ENCODE measurements around the gene NTM.

NTM gene

DNA sequence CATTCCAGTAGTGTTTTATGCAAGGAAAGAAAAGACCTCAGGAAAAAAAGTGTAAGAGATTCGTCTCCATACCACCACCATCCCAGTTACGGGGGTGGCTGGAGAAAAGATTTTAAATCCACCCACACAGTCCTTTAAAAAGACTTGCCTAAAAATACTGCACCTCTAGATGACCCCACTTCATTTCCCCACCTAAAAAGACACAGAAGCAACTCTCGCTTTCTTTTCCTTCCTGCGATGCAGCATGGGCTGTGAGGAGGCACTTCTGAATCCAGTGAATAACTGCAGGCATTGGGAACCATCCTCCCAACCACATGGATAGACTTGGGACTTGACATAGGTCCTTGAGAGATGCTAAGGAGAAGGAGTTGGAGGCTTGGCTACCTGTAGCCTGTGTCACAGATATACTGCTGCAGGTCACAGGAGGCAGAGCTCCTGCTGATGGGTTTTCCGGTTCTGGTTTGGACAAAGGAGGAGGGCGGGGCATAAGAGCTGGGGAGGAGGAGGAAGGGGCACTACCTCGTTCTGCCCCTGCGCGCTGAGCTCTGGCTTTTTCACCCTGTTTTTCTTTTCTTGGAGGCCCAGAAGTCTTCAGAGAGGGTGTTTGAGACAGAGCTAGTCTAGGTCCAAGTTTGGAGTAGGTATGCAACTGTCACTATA, 285.9 kb downstream of the NTM start:
- no peak for DNase-seq

DNA sequence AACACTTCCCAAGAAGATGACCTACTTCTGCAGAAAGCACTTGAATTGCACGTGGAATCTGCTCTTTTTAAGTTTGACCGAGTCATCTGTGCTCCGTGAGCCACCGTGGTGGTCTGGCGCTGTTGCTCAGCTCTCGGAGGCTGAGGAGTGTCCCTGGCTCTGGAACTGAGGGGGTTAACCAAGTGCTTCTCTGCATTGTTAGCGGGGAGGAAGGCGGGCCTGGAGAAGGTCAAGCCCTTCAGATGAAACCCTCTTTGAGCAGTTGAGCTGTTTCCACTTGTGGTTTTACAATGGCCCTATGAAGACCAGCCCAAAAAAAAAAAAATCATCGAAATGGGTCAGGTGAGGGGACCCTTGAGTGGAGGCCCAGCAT, 286.4 kb downstream of the NTM start:
- peak; percentile 28 for DNase-seq

DNA sequence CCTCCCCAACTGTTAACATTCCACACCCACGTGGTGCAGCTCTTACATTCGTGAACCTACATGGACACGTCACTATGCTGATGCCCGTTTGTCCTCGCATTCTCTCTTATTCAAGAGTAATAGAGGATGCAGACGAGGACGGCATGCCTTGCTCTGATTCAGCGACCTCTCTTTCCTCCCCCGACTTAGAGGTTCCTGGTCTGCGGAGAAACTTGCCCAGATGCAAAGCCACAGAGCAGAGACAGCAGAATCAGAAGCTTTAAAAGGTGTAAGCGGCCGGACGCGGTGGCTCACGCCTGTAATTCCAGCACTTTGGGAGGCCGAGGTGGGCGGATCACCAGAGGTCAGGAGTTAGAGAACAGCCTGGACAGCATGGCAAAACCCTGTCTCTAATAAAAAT, 288.0 kb downstream of the NTM start:
- DNase-seq = no peak

DNA sequence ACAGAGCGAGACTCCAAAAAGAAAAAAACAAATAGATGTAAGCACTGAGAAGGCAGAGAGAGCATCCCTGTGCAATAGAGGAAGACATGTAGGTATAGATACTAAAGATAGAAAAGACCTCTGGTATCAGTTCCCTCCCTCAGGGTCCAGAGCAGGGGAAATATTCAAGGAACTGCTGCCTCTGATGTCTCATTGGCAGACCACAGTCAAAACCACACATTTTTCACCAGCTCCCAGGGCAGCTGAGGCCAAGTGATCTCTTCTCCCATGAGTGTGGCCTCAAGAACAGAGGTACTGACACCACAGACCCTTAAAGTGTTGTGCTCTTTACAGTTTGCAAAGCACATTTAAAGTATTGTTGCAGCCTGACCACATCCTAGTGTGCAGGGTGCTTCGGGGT, 288.5 kb downstream of the NTM start:
- peak; percentile 79 for DNase-seq

DNA sequence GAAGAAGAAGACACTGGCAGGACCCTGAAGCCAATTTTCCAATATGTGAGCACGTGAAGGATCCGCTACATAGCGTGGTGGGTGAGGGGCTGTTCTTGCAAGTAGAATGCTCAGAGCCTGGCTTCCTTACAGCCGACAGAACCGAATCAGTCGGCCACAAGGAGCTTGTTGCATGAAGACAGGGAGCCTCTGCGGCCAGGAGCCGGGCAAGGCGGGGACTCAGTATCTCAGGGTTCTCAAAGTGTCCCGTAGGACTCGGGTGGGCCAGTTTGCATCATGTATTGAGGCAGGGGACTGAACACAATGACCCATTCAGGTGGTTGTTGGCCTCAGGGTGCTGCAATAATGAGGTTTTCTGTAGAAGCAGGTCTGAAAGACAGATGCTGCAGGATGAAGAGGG, 289.5 kb downstream of the NTM start:
- no peak for DNase-seq

DNA sequence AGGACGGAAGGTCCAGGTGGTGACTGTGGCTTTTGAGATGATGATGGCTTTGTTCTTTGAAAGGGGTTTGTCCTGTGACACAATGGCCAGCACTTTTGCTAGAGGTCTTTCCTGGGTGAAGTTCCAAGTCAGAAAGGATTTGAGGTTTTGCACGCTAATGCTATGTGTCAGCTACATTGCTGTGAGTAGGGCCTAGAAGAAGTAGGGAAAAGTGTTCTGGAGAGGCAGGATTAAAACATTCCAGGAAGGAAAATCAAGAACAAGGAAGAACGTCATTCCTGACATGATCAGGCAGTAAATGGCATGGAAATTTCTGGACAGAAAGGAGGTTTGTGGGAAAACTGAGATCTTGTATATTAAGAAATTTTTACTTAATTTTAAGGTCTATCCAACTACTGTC, 290.7 kb downstream of the NTM start:
- no peak for DNase-seq

DNA sequence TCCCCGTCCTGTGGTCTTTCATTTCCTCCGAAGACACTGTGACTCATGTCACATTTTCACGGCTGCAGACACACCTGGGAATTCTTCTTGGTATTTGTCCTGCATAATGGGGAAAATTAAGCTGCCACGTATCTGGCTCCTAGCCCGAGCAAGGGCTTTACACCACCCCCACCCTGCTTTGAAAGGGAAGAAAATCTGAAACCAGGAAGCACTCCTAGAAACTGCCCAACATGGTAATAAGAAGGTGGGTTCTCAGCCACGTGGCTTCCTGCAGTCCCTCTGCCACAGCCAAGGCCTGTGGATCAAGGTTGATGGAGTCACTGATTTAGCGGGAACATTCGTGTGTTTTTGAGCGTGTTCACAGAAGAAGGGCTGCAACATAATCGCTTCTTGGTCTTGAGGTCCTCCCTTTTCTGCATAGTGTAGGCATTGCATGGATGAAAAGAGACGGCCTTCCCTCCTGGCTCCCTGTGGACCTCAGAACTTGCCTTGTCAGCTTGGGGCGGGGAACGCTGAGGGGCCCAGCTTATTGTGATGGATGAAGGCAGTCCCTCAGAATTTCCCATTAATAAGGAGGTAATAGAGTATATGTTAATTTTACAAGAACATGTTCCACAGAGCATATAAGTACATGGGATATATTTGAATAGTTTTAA, 292.0 kb downstream of the NTM start:
- no peak for DNase-seq

DNA sequence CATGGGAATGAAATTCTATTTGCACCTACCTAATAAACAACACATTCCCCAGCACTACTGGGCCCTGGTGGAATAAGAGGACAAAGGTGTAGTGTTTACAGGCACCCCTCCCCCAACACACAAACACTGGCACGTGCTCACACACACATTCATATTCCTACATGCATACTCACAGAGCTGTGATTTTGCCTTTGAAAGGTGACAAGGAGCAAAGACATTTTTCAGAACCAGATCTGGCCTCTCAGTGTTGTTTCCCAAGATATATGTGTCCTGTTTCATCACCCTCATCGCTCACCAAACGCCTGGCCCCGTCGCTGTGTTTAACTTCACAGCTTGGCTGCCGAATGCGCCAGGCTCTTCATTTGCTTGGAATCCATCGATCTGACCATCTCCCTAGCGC, 292.6 kb downstream of the NTM start:
- no peak for DNase-seq

DNA sequence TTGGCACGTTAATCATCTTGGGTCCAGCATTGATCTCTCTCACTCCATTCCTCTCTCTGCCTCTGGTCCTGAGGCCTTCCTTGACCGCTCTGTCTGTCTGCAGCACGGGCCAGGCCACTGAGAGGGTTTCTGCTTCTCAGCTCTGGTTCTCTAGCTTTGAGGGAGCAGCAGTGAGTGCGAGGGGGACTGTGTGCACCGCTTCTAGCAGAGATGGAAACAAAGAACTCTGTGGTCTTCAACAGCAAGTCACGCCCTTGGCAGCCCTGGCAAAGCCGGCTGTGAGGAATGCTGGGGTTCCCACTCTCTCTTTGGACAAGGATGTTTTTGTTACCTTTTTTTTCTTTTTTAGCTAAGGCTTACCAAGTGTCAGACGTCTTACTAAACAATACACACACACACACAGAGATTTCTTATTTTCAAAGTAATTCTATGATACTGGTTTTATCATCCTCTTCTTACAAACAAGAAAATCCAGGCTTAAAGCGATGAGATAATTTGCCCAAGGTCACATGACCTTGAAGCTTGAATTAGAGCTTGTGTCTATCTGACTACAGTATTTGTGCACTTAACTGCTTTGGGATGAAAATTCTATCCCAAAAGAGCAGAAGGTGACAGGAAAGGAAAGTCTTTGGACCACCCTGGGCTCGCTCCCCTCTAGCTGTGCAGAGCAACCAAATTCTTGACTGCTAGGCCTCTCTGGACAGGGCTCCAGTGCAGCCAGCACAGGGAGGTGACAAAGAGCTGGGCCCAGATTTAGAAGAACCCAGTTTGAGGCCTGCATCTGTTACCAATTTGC, 293.2 kb downstream of the NTM start:
- no peak for DNase-seq

DNA sequence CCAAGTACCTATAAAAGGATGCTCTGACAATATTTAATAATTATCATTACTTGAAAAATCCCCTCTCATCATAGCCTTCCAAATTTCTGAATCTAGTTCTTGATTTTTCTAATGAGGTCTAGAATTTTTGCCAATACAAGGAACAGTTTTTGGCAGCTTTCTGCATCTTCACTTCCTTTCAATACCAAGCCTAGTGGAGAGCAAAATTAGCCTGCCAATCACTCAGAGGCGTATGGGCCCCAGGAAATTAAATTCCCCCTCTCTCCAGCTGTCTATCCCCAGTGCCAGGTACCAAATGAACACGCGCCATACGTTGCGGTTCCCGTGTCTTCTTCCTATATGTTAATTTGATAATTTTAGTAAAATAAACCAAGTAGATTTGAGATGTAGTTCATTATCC, 293.9 kb downstream of the NTM start:
- no peak for DNase-seq

DNA sequence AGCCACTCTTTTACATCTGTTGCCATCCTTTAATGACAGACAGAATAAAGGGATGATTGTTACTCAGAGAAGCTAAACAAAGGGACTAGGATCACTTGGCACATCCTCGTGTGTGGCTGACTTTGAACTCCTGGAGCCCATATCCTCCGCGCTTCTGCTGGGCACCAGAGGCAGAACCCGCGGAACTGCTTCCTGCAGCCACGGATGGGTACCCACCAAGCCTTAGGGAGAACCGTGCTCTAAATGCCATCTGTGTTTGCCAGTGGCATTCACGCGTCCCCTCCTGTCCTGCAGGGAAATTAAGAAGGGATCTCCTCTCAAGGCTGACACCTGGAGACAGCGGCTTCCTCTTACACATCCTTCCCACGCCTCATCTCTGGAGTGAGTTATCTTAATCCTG, 294.4 kb downstream of the NTM start:
- no peak for DNase-seq

DNA sequence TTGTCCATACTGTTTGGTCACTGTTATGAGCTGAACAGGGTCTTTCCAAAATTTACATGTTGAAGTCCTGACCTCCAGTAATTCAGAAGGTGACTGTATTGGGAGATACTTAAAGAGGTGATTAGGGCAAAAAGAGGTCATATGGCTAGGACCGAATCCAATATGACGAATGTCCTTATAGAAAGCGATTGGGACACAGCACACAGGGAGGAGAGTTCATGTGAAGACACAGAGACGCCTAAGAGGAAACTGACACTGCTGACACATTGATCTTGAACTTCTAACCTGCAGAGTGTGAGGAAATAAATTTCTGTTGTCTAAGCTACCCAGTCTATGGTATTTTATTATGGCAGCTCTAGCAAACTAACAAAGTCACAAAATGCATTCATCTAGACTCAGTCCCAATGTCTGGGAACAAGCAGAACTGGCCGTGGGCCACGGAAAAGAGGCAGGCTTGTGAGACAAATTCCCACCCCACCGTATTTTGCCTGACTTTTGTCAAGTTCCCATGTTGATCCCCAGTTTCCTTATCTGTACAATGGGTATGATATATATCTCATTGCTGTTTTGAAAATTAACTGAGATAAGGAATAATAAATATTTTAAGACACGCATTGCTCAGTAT, 295.0 kb downstream of the NTM start:
- DNase-seq = no peak

DNA sequence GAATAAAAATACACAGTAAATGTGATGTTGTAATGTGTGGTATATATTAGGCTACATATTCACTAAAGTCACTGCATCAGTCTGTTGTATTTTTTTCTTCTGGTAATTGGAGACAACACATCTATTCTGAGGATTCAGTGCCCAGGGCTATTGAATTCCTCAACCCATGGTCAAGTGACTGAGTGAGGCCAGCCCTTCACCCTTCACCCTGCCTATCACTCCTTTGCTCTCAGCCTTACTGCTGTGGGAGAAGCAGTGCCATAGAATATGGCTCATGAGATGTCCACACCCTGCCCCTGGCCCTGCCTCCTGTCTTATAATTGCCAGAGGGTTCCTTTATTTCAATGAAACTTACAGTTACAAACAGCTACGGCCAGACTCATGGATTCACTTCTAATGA, 295.6 kb downstream of the NTM start:
- DNase-seq = no peak

DNA sequence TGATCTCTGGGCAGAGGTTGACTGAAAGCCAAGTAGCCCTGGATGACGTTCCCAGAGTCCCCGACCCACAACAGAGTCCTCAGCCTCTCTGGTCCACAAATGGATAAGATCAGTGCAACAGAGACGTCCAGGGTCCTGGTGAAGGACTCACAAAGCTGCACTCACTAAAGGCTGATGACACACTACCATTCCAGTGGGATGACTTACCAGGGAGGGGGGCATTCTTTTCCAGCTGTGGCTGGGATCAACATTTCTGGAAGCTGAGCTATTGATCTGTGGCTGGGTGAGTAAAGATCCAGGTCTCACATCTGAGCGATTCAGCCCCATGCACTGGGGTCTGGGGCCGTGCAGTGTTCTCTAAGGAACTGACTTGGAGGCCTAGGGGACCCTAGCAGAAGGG, 296.2 kb downstream of the NTM start:
- no peak for DNase-seq

DNA sequence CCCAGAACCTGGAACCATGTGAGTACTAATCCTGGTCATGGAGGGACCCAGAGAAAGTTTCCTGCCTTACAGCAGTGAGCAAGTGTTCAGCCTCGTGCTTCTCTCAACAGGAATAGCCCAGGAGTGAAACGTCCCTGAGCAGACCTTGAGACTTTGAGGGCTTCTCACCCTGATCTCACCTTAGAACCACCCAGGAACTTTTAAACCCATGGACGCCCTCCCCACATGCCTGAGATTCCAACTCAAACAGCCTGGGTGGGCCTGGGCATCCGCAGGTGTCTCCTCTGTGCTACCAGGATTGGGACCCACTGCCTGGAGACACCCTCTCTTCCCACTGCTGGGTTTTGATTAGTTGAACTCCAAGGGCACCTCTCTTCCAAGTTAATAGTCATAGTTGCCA, 297.2 kb downstream of the NTM start:
- no peak for DNase-seq

DNA sequence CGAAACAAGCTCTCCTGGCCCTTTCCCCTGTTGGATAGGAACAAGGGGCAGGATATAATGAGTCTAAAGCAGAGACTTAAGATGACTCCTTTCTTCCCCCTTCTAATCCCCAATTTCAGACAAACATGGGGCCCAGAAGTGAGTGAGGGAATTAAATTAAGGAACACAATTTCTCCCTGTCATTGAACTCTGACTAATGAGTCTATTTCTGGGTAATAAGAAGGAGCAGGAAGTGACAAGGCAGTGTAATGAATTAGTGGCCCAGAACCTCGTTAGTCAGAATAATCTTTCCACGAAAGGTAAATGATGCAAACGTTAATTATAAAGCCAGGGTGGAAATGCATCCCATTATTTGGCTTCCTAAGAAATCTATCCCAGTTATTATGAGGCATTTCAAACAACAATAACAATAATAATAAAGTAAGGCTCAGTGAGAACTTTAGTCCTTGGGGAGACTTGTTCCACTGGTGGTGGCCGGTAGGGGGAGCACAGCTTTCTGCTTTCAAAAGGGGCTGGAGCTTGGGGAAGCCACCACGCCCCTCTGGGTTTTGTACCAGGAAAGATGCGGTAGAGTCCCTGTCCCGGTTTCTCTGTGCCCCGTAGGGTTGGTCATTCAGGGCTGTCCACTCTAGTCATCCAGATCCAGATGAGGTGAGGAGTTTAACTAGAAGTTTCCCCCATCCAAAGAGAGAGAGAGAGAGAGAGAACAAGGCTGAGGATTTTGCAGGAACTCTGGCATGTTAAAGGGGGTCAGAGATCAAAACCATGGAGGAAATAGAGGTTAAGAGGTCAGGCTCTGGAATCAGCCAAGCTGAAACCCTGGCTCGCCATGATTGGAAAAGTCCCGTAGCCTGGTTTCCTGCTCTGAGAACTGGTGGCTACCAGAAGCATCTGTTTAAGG, 298.3 kb downstream of the NTM start:
- DNase-seq = peak; percentile 86

DNA sequence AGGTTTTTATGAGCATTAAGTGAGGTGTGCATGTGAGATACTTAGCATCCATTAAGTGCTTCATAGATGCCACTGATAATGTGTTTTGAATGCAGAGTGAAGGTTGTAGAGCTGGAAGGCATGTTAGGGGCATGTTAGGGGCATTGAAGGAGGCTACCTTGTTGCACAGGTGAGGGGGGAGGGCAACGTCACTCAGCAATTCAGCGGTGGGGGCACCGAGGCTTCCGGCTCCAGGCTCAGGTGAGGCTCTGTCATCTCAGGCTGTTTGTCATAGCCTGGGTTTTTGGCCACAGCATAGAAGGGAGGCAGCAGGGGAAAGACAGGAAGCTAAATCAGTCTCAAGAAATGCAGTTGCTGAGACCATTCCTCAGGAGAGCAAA, 299.0 kb downstream of the NTM start:
- no peak for DNase-seq

DNA sequence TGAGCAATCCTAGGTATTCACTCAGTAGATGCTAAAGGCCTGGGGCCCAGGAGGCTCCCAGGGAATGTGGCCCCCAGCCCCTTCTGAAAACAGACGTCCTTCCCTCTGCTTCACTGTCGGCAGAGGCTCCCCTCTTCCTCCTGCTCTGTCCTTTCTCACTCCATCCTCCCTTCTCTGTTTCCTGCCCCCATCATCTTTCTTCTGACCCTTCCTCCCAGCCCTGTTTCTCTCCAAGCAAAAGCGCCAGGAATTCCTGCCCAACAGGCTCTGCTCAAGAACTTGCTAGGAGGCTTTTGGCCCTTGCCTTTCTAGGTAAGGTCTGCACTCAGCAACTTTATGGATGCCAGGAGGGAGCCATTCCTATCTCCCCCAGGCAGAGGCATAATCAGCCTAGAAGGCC, 300.5 kb downstream of the NTM start:
- DNase-seq = no peak

DNA sequence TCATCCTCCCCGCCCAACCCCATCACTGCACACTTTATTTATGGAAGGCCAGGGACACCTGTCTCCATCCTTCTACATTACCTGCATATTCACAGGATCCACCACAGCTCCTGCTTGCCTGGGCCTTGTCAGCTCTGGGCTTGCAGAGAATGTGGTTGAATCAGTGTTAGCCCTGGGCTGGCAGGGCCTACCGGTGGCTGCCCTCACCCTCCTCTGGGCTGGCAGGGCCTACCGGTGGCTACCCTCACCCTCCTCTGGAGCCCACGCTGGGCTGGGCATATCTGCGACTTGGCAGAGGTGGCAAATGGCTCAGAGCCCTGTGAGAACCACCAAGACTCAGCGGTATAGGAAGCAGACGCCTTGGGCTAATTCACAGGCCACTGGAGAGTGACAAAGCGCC, 300.9 kb downstream of the NTM start:
- no peak for DNase-seq

DNA sequence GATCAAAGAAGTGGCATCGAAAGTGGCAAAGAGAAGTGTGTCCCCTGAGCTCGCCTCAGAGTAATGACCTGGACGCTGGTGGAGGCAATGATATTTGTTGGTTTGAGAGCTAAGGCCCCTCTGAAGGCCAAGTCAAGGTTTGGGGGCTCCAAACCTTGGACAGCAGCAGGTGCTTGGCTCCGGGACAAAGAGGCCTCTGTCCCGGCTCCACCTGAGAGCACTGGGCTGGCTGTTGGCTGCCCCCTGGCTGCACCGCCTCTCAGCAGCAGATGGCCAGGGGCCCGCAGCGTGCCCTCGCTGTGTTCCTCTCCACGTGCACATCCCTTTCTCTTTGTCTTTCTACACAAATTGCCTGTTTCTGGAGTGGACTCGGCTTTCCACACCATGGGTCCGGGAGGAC, 301.3 kb downstream of the NTM start:
- no peak for DNase-seq

DNA sequence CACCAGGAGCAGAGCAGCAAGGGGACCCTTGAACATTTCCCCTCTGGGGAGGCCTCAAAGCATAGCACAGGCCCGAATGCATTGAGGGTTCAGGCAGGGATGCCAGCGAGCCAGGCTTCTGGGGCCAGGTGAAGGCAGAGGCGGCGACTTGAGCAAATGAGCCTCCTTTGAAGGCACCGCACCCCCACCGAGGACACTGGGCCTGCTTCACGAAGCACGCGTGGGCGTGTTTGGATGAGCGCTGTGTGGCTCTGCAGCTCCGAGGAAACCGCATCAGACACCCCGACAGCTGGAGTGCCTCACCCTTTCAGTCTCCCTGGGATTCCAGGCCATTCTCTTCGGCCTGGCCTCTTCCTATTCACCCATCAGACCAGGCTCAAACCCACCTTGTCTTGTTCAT, 301.8 kb downstream of the NTM start:
- DNase-seq = no peak

DNA sequence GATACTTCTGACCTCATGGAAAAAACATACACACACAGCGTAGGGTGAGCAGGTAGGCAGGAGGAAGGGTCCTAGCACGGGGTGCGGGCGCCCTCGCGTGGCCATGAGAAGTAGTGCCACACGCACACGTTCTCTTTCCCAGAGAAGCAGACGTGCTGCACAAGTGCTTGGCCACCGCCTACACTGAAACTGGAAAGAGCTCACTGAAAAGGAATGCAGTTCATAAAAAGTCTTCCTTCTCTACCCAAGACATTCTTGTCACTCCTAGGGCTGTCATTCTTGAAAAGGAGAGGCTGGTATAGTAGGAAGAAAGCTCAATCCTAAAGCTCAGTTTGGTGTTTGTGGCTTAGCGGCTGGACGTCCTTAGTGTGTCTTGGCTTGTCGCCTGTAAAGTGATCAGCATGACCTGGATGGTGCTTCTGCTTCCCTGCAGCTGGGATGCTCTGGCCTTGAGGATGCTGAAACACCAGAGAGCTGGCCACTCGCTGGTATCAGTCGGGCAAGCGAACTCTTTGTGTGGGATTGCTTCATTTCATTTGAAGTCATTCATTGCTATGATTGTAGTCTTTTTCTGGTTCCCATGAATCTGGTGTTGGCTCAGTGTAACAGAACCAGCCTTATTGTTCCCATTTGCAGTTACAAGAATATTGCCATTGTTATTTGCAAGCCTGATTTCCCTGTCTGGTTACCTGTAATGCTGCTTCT, 303.8 kb downstream of the NTM start:
- DNase-seq = peak; percentile 81

Measured in hematopoietic multipotent progenitor cell treated with erythropoietin and hydrocortisone succinate and interleukin-3 and kit ligand, for 4 days (in vitro differentiated cells).